Hepatocyte (in vitro differentiated cells): ENCODE results near the gene SLC9A3.

Experiments
- CTCF ChIP-seq: fragments of 200-600 bp; sonication (generic); IDR thresholded peaks from 2 replicates; pipeline ENCODE4 v1.5.1; 2016; ENCODE audit warnings: antibody characterized with exemption, mild to moderate bottlenecking; ENCODE audit not compliant: poor library complexity
- EZH2 ChIP-seq: fragments of 200-600 bp; sonication (generic); IDR thresholded peaks from 2 replicates; pipeline ENCODE4 v1.6.1; 2016; ENCODE audit warnings: antibody characterized with exemption, mild to moderate bottlenecking, borderline replicate concordance
- EZH2phosphoT487 ChIP-seq: fragments of 200-600 bp; sonication (generic); IDR thresholded peaks from one replicate; pipeline ENCODE4 v1.6.1; 2018; ENCODE audit warnings: antibody characterized with exemption, mild to moderate bottlenecking, low read depth, moderate library complexity; ENCODE audit not compliant: unreplicated experiment, severe bottlenecking

- TF ChIP-seq CTCF (no peak), EZH2 (no peak), EZH2phosphoT487 (no peak)
Observed at GRCh38 chr5:543351-543750, 19.1 kb upstream of the SLC9A3 start.
